ENCODE data around the gene CTPS2.
"Not testable (repeated sequence)": the region's sequence is repeated elsewhere in the genome, so short reads cannot be mapped to it uniquely, and the experiment has no call there.

Gene CTPS2

DNA sequence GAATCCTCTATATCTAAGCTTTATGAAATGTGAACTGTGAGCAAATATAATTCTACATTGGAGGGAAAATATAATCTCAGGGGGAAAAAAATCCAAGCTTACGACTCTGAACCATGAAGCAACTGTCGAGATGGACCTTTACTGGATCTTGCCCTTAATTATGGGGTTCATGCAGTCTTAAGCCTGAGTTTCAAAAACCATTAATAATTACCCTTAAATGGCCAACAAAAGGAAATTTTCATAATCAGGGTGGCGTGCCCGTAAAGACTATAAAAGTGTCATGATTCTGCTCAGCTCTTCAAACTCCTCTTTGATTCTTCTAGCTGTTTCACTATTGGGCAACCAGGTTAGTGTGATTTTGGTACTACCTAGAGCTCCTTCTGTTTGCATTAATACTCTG is 62.6 kb downstream of the CTPS2 start, which contains the start of gene S100G:
TSS of gene S100G (plus strand) at position 301 of the 400 bp plus-strand sequence. CDS start 849 bp downstream, outside the sequence.
- no peak for DNase-seq

DNA sequence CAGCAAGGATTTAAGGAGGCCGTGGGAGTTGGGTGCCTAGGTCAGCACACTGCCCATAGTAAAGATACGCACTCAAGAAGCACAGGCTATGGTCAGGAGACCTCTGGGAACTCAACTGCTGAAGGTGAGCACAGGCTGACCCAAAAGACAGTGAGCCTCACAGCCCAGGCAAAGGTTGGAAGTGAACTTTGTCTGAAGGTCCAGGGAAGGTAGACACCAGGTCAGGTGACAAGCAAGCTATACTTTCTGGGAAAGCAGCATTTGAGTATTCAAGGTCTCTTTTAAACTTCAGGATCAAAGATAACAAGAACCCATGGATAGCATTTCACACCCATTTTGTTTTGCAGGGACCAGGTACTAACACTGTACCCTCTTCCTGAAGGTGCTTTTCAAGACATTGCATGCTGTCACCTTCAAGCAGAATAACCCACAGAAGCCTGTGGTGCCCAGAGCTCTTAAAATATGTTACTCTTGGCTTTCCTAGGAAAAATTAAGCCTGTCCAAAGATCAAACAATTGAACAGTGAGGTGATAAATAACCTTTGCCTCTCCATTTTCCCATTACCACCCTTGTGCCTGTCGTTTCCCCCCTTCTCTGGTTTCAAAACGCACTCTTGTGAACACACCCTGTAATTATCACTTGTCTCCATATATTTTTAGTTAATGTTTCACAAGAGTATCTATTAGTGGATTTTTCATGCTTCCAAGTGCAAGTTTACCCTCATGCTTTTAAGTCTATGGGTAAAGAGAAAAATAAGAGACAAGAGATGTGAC is 65.9 kb downstream of the CTPS2 start:
- DNase-seq: no peak

DNA sequence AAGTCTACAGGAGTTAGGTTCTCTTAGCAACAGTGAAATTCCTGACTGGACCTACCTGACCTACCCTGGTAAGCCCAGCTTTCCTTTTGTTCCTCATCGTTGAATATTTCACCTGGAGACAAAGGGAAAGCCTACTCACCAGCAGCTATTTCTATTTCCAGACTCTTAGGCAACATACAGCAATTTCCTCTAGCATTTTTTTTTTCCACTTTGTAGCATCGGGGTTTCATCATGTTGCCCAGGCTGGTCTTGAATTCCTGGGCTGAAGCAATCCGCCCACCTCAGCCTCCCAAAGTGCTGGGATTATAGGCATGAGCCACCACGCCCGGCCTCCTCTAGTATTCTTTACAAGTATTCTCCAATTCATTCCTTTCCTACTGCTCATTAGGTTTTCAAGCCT is 69.3 kb downstream of the CTPS2 start:
- no peak for DNase-seq

DNA sequence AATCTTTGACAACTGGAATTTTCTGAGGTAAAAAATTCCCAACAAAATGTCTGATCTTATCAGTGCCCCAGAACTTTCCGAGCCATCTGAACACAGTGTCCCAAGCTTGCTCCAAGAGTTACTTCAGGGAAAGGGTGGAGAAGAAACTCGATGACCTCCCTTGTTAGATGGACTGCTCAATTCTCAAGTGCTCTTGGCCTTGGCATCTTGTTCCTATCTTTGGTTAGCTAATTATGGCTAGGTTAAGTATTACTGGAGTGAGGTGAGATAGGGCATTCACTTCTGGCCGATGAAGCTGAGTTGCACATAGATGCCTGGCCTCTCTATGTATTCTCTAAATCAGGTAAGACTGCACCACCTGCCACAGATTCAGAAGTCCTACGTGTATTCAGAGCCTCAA is 71.6 kb downstream of the CTPS2 start:
- no peak for DNase-seq

DNA sequence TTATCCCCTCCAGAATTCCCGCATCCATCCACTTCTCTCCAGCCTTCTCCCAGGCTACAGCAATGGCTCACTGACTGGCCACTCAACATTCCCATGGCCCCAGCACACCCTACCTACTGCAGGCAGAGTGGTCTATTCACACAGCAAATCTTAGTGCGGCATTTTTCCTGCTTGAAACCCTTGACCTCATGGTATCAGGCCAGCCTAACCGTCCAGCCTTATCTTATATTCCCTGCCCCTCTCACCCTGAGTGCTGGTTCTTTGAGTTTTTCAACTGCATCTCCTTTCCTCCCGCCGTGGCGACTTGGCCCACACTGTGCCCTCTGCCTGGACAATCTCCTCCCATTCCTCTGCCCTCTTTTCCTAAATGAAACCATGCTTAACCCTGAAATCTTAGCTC is 72.5 kb downstream of the CTPS2 start:
- no peak for DNase-seq

DNA sequence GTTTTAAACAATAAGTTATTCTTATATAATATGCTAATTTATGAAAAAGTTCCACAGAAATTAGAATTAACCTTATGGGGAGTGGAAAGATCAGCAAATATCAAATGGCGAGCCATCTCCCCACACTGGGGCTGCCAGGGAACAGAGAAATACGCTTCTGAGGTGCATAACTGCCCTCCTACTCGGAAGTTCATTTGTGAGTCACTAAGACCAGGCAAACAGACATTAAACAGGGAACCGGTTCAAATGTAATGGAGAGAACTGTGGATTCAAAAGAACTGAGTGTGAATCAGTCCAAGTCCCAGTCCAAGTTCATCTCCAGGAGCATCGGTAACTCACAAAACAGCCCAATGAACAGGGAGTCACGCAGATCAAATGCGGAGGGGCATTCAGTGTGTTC is 73.9 kb downstream of the CTPS2 start:
- DNase-seq: no peak

DNA sequence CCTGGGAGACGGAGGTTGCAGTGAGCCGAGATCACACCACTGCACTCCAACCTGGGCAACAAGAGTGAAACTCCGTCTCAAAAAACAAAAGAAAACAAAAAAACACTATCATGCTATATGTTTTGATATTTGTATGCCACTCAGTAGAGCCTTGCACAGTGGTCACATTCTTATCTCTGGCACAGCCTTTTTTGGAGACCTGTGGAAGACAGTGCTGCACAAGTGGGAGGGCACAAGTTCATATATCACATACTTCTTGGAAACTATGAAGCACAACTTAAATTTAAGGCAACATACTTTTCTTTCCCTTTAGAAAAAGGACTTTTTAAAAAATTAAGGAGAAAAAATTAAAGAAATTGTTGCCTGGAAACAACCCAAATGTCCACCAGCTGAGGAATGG is 76.9 kb downstream of the CTPS2 start:
- no peak for DNase-seq

DNA sequence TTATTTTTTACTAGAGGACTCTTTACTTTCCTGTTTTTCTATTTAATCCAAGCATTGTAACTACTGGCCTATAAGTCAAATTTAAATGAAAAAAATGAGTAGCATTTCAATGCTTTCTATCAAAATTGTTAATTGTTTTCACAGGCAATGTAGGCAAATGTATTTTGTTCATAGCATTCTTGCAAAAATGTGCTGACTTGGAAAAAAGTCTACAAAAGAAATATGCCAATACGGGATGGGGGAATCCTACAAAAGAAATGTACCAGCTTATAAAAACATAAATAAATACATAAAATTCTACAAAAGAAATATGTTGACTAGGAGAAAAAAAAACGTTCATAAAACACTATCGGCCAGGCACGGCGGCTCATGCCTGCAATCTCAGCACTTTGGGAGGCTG is 77.4 kb downstream of the CTPS2 start:
- no peak for DNase-seq

DNA sequence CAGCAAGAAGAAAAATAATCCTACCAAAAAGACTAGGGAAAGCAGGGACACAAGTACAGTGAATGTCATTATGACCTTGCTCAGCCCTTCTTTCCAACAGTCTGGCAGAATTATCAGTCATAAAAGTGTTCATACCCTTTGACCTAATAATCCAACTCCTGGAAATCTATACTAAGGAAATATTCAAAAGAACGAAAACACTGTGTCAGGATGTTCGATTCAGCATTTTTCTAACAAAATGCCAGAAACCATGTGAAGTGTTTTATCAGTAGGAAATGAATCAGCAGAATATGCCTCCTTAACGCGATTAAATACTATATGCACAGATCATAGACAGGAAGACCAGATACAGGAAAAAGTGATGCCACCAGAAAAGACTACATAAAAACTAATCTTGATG is 78.7 kb downstream of the CTPS2 start:
- no peak for DNase-seq

DNA sequence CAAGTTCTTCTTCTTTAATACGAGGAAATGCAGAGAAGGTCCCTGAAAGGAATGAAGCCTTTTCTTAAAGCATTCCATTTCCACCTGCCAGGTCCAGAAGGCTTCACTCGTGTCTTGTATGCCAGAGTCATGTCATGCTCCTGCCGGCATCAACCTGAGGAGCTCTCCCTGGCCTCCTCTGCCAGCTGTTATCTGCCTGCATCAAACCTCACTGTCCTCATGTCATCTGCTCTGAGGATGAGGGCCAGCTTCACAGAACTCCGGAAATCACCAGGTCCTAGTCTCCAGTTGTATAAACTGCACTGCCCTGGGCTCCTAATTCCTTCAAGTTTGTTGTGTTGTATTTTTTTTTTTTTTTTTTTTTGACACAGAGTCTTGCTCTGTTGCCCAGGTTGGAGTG is 82.6 kb downstream of the CTPS2 start:
- no peak for DNase-seq

DNA sequence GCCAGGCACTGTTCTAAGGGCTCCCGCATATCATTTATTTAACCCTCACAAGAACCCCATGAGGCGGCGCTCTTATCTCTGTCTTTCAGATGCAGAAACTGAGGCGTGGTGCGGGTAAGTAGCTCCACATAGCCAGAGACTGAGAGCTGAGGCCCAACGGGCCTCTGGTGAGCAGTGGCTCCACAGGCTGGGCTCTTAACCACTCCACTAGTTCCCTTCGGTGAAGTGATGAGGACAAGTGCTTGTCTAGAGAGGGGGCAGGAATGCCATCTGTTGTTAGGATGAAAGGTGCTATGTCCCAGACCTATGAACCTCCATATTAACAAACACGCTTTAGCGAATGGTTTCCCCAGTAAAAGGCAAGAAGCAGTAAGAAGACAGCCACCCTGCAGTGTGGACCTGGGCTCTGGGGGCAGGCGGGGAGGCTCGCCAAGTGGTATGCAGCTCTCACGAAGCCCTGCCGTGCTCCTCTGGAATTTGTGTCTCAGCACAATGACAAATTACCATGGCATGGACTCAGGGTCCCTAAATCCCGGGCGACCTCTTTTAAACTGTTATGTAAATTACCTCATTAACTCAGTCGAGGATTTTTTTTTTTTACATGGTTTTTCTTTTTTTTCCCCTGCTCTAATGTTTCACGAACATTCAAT is 83.4 kb downstream of the CTPS2 start:
- no peak for DNase-seq

DNA sequence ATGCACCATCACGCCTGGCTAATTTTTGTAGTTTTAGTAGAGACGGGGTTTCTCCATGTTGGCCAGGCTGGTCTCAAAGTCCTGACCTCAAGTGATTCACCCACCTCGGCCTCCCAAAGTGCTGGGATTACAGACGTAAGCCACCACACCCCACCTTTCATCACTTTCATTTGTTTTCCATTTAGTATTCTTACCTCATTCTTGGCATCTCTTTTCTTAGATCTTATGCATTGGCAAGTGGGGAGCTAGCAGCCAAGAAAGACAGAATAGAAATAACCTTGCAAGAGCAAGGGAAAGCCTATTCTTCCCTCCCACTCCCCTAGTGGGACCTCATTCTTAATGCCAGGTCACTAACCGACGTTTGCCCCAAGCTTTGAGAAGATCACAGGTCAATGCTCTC is 84.0 kb downstream of the CTPS2 start:
- not testable (repeated sequence) for DNase-seq

DNA sequence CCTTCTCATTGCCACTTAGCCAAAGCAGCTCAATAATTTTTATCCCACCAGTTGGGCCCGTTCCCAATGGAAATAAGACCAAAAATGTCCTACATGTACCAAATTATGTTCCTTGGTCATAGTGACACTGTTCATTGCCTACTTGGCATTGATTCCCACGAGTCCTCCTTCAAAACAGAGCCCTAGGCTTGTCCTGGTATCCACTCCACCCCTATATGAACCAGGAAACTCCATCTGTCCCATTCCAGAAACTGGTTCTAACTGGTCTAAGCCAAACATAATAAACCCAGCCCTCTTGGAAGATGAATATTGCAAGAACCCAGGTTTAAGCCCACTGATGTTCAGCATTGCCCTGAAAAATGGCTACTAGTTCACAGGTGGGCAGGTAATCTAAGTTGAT is 93.4 kb downstream of the CTPS2 start:
- no peak for DNase-seq

DNA sequence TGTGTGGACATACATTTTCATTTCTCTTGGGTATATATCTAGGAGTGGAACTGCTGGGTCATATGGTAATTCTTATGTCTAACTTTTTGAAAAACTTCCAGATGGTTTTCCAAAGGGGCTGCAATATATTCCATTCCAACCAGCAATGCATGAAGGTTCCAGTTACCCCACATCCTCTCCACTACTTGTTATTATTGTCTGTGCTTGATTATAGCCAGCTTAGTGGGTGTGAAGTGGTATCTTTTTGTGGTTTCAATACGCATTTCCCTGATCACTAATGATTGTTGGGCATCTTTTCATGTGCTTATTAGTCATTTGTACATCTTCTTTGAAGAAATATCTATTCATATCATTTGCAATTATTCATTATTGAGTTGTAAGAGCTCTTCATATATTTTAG is 94.0 kb downstream of the CTPS2 start:
- no peak for DNase-seq

DNA sequence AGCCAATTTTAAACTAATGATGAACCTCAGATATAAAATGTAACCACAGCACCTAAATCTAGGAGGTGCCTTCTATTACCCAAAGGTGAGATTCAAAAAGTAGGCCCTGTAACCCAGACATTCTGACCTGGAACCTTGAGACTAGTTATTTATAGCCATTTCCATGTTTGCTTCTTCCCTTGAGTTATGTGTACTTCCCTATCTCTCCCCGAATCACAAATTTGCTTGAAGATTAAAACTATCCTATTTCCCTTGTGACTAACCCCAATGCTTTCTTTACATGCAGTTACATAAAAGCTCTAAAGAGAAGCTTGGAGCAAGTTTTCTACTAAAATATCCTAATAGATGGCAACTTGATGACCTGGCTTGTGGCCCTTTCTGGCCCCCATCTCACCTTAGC is 95.1 kb downstream of the CTPS2 start:
- no peak for DNase-seq

DNA sequence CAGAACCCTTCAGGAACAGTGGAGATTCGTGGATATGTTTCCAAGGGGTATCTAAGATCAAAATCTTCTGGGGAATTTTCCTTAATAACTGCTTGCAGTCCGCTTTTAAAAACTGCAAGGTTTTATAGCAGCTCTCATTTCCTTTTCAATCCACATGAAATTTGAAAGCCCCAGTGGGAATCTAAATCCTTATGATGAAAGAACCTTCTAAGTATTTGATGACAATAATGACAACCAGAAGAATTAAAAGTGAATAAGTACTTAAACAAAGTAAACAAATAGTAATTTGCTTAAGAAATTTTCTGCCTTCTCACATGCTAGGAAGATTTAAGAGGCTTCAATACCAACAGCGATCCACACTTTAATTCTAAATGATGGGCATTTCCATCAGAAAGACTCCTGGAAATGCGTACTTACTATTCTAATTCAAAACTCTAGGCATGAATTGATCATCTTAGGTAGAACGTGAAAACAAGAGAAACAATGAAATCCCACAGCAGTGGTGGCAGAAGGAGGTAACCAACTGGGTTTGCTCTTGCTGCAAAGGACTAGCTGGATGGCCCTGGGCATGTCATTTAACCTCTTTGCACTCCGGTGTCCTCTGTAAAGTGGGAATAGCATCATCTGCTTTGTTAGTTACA is 100.1 kb downstream of the CTPS2 start:
- no peak for DNase-seq

DNA sequence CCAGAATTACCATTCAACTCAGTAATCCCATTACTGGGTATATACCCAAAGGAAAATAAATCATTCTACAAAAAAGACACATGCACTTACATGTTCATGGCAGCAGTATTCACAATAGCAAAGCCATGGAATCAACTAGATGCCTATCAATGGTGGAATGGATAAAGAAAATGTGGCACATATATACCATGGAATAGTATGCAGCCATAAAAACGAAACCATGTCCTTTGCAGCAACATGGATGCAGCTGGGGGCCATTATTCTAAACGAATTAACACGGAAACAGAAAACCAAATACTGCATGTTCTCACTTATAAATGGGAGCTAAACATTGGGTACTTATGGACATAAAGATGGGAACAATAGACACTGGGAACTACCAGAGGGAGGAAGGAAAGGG is 101.8 kb downstream of the CTPS2 start:
- DNase-seq: not testable (repeated sequence)

DNA sequence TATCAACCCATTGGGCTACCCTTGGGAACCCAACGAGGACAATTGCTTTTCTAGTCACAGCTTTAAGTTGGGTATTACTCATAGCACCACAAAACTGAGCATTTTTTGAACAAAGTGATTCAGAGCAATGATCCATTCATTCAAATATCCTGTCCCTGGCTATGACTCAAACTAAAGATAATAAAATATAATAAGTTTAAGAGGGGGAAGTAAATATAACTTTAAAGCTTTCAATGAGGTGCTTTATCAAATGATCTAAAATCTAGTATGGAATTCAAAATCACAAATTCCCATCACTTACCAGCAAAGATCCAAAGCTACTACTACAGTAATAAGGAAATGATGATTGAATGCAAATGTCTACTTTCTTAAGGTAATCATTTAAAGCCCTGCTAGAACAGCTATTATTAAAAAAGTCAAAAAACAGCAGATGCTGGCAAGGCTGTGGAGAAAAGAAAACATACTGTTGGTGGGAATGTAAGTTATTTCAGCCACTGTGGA is 102.3 kb downstream of the CTPS2 start:
- no peak for DNase-seq

DNA sequence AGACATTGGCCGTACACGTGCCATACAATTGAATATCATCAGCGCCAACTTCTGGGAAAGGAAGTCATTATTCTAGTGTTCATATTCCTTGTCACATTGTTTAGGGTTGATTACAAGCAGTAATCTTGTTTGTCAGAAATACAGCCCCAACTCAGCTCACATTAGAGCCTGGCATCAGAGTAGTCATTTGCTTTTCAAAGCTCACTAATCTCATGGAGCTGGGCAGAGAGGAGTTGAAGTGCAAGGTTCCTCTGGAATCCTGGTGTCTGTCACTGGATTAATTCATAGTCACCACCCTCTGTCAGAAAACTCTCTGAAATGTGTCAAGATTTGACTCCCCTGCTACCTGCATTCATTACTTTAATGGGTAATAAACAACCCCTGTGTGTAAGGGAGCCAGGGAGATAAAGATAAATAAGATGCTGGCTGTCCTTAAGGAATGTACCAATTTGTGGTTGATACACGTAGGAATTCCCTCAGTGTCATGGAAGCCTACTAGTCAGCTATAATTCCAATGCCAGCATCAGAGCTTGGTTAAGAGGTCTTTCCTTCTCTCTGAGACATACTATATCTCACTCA is 106.2 kb downstream of the CTPS2 start:
- no peak for DNase-seq

DNA sequence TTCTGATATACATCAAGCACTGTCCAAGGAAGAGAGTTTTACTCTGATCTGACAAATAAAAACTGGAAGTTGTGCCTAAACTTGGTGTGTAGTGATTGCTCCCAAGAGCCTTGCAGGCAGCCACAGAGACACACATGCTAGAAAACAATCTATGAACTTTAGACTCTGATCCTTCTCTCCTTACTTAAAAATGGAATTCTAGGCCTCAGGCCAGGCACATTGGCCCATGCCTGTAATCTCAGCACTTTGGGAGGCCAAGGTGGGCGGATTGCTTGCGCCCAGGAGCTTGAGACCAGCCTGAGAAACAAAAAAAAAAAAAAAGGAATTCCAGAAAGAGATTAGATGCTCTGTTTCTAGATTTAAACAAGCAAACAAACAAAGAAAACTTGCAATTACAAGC is 108.1 kb downstream of the CTPS2 start:
- no peak for DNase-seq

DNA sequence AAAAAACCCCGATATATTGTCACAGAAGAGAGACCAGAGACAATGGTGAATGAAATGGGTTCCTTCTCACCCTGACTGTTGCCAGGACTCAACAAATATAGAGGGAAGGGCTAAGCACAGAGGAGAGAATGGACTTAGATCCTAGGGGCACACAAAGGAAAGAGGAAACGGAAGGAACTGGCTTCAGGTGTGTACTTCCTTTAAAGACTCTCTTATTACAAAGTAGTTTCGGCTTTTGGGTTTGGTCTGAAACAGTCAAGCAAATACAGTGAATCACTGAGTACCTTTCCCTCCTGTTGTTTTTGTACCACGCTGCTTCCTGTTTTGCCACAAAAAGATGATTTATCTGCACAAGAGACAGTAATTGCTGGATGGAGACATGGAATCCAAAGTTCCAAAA is 108.6 kb downstream of the CTPS2 start:
- DNase-seq: no peak

DNA sequence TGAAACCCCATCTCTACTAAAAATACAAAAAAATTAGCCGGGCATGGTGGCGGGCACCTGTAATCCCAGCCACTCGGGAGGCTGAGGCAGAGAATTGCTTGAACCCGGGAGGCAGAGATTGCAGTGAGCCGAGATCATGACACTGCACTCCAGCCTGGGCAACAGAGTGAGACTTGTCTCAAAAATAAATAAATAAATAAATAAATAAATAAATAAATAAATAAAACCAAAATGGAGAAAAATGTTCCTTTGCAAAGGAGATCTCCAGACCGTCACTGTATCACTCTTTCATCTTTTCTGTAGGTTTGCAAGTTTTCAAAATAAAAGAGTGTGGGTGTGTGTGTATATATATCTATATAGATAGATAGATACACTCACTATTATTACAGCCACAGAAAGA is 109.2 kb downstream of the CTPS2 start:
- not testable (repeated sequence) for DNase-seq

DNA sequence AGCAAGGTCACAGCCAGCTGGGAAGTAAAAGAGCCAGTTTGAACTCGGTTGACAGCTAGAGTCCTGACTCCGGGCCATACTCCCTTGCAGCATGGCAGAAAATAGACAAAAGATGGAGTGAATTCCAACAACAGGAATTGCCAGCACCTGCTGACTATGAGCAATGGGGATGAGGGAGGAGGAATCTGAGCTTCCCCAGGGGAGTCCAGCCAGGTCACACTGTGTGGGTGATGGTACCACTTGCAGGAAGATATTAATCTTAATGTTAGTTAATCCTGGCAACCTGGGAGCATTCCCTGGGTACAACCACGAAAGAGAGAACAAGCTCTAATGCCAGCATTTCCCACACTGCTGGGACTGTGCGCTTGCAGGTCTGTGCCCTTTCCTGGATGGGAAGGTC is 110.6 kb downstream of the CTPS2 start:
- DNase-seq: no peak

DNA sequence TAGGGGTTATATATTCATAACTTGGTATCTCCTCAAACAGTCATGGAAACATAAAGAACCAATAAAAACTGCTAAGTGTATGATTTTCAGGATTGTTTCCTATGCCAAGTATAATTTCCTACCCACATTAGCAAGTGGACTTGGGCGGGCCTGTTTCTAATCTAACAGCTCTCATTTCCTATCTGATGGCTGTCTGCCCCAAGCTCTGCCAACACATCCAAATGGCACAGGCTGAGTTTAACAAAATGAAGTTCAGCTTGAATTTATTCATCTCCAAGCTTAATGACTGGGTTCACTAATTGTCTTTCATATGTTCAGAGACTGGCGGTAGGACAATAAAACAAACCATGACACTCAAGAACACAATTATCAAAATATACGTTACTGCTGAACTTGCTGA is 118.0 kb downstream of the CTPS2 start:
- DNase-seq: no peak

Data from NCI-H2081 treated with DMSO at 0.1 percent for 48 hours (cell line).